GM12891 (cell line): ENCODE measurements around the gene VCL.

ENCODE experiments used
- PAX5 ChIP-seq: IDR thresholded peaks from 2 replicates; pipeline ENCODE4 v1.6.1; 2011; ENCODE audit warnings: low read length, moderate library complexity, mild to moderate bottlenecking; ENCODE audit not compliant: insufficient read depth, severe bottlenecking
- POLR2A ChIP-seq: IDR thresholded peaks from 2 replicates; pipeline ENCODE4 v1.6.1; 2011; ENCODE audit warnings: low read depth, low read length, control low read depth
- POLR2AphosphoS5 ChIP-seq: IDR thresholded peaks from 2 replicates; pipeline ENCODE4 v1.6.1; 2011; ENCODE audit warnings: low read depth, low read length, control low read depth
- POU2F2 ChIP-seq: IDR thresholded peaks from 2 replicates; pipeline ENCODE4 v1.6.1; 2011; ENCODE audit warnings: low read depth, mild to moderate bottlenecking, control low read depth, low read length, moderate library complexity
- TAF1 ChIP-seq: IDR thresholded peaks from 2 replicates; pipeline ENCODE4 v1.6.1; 2011; ENCODE audit warnings: low read depth, low read length, control low read depth

- no peak for TF ChIP-seq POLR2A
- no peak for TF ChIP-seq POLR2AphosphoS5
- TF ChIP-seq POU2F2 = no peak
- no peak for TF ChIP-seq PAX5
- TF ChIP-seq TAF1 = no peak
Observed at GRCh38 chr10:74047304-74047703, 49.4 kb downstream of the VCL start.
